ENCODE data around the gene KNCN. TPM values are rescaled to one million over a fixed set of nuclear protein-coding genes. Genes with fewer than 3 reads are reported as not detected.

KNCN gene
- total RNA-seq, 2 donors from 2014 or later = not detected

DNA sequence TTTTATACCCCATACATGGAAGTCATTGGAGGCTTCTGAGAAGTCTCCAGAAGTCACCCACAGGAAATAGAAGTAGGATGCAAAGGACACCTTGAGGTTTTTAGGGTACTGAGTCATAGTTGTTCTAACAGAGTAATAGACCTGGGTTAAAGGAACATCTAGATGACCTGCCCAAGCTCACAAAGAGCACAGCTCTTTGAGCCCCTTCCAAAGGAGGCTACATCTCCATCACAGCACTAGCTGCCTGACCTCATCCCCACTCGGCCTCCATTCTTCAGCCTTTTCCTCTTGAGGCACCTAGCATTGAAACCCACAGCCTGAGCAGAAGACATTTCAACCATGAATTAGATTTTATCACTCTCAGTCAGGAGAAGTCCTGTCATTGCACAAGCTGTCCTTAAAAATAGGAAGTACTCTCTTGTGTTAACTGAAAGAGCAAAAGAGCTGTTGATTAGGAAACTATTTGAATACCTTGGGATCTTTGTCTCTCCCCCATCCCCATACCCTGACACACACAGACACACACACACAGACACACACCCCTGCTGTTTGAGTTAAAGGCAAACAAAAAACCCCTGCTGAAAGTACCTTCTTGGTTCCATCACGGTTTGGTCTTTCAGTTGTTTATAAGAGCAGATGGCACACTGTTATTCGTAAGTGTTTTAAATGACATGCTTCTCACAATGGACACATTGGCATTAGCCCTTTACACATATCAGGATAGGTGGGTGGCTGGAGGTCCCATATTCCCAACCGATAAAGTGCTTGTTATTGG lies 30.4 kb upstream of the KNCN start:
- Mint-ChIP-seq H3K36me3 (ENCODE audit: low read depth) (peaks cover 38% of the 10 kb centered on the region), H3K27me3 (ENCODE audit: insufficient read depth) (no peaks in the 10 kb centered on the region), H3K4me3 (no peak overlapping the region), H3K27ac (no peak overlapping the region), H3K9me3 (no peaks in the 10 kb centered on the region), H3K4me1 (peaks cover 23% of the 10 kb centered on the region)
- no peak overlapping the region for H3K27ac ChIP-seq (ENCODE audit: low read depth, low read length)
- no peak overlapping the region for H3K9ac ChIP-seq (ENCODE audit: extremely low read depth, low read length, poor library complexity, severe bottlenecking)
- no peaks in the 10 kb centered on the region for H3K9me3 ChIP-seq (ENCODE audit: control insufficient read depth, low read length)
- TF ChIP-seq, protein P1, sequence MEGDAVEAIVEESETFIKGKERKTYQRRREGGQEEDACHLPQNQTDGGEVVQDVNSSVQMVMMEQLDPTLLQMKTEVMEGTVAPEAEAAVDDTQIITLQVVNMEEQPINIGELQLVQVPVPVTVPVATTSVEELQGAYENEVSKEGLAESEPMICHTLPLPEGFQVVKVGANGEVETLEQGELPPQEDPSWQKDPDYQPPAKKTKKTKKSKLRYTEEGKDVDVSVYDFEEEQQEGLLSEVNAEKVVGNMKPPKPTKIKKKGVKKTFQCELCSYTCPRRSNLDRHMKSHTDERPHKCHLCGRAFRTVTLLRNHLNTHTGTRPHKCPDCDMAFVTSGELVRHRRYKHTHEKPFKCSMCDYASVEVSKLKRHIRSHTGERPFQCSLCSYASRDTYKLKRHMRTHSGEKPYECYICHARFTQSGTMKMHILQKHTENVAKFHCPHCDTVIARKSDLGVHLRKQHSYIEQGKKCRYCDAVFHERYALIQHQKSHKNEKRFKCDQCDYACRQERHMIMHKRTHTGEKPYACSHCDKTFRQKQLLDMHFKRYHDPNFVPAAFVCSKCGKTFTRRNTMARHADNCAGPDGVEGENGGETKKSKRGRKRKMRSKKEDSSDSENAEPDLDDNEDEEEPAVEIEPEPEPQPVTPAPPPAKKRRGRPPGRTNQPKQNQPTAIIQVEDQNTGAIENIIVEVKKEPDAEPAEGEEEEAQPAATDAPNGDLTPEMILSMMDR (conservative IDR thresholded peaks at IDR 0.05) = no peak
- no peak for DNase-seq
- 84 to 89% methylated on average over 3 to 4 of the region's 4 CpGs for WGBS, 2 experiments (ENCODE audit: insufficient coverage in 1 of 2, insufficient read length in 1 of 2)
- no peaks in the 10 kb centered on the region for H3K27me3 ChIP-seq (ENCODE audit: control insufficient read depth, insufficient read depth, low read length, poor library complexity, severe bottlenecking)
- no peak overlapping the region for H3K4me3 ChIP-seq (ENCODE audit: low read length)
- peaks cover 39% of the 10 kb centered on the region for H3K36me3 ChIP-seq (ENCODE audit: control insufficient read depth, insufficient read depth, low read length)
- peaks cover 4% of the 10 kb centered on the region for H3K4me1 ChIP-seq (ENCODE audit: control insufficient read depth, insufficient read depth, low read length)

- H3K27me3 Mint-ChIP-seq (ENCODE audit: insufficient read depth) = no peaks in the 10 kb centered on the region
- WGBS, 2 experiments (ENCODE audit: insufficient coverage in 1 of 2, insufficient read length in 1 of 2) = 91 to 96% methylated on average over 4 to 6 of the region's 6 CpGs
- peaks cover 34% of the 10 kb centered on the region for H3K36me3 Mint-ChIP-seq (ENCODE audit: low read depth)
- Histone ChIP-seq H3K27ac (ENCODE audit: low read depth, low read length) (no peak overlapping the region), H3K27me3 (ENCODE audit: control insufficient read depth, insufficient read depth, low read length, poor library complexity, severe bottlenecking) (no peaks in the 10 kb centered on the region), H3K9ac (ENCODE audit: extremely low read depth, low read length, poor library complexity, severe bottlenecking) (no peak overlapping the region), H3K4me3 (ENCODE audit: low read length) (no peak overlapping the region), H3K36me3 (ENCODE audit: control insufficient read depth, insufficient read depth, low read length) (peaks cover 39% of the 10 kb centered on the region), H3K4me1 (ENCODE audit: control insufficient read depth, insufficient read depth, low read length) (peaks cover 11% of the 10 kb centered on the region), H3K9me3 (ENCODE audit: control insufficient read depth, low read length) (no peaks in the 10 kb centered on the region)
- H3K9me3 Mint-ChIP-seq = no peaks in the 10 kb centered on the region
- DNase-seq = no peak
- TF ChIP-seq, protein P1 (conservative IDR thresholded peaks at IDR 0.05) = no peak
- no peak overlapping the region for H3K4me3 Mint-ChIP-seq
- H3K4me1 Mint-ChIP-seq = peaks cover 36% of the 10 kb centered on the region
- H3K27ac Mint-ChIP-seq = no peak overlapping the region
These were observed 28.9 kb upstream of the KNCN start for GRCh38 chr1:46580140-46580903.

GRCh38 chr1:46577671-46578070 lies 26.2 kb upstream of the KNCN start:
- H3K4me3 ChIP-seq (ENCODE audit: low read length) = no peak overlapping the region
- H3K27ac ChIP-seq (ENCODE audit: low read depth, low read length) = no peak overlapping the region
- peaks cover 34% of the 10 kb centered on the region for H3K36me3 ChIP-seq (ENCODE audit: control insufficient read depth, insufficient read depth, low read length)
- H3K4me1 Mint-ChIP-seq = peaks cover 27% of the 10 kb centered on the region
- peaks cover 12% of the 10 kb centered on the region for H3K4me1 ChIP-seq (ENCODE audit: control insufficient read depth, insufficient read depth, low read length)
- no peaks in the 10 kb centered on the region for H3K27me3 ChIP-seq (ENCODE audit: control insufficient read depth, insufficient read depth, low read length, poor library complexity, severe bottlenecking)
- H3K9me3 Mint-ChIP-seq = no peaks in the 10 kb centered on the region
- H3K27ac Mint-ChIP-seq = no peak overlapping the region
- TF ChIP-seq, protein P1 (conservative IDR thresholded peaks at IDR 0.05) = no peak
- H3K9ac ChIP-seq (ENCODE audit: extremely low read depth, low read length, poor library complexity, severe bottlenecking) = no peak overlapping the region
- 87 to 93% methylated on average over 3 to 4 of the region's 4 CpGs for WGBS, 2 experiments (ENCODE audit: insufficient coverage in 1 of 2, insufficient read length in 1 of 2)
- H3K36me3 Mint-ChIP-seq (ENCODE audit: low read depth) = peaks cover 27% of the 10 kb centered on the region
- H3K27me3 Mint-ChIP-seq (ENCODE audit: insufficient read depth) = no peaks in the 10 kb centered on the region
- no peak for DNase-seq
- H3K4me3 Mint-ChIP-seq = no peak overlapping the region
- no peaks in the 10 kb centered on the region for H3K9me3 ChIP-seq (ENCODE audit: control insufficient read depth, low read length)
